ENCODE measurements around the gene CEP164. TPM values are rescaled to one million over a fixed set of nuclear protein-coding genes. Genes with fewer than 3 reads are reported as not detected.

The CEP164 gene
- total RNA-seq, 1 donor from 2014 or later, result 20.3 TPM

DNA sequence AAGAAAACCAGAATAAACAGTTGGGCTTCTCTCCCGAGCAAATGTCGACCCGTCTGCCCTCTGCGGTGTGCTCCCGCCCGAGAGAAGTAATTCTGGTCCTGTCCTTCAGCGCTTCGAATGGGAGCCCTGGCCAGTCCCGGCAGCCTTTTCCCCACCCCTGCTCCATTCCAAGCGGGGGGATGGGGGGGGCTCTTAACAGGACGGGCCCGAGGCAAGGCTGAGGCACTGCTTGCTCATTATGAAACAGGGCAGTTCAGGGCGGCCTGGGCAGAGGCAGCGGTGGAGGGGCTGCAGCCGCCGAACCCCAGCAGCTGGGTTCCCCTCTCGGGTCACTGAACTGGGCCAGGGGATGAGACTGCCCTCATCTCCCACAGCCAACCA lies 27.4 kb upstream of the CEP164 start:
- Histone ChIP-seq H3K4me3 (ENCODE audit: low read depth, low read length) (no peak overlapping the region), H3K27me3 (ENCODE audit: control insufficient read depth, insufficient read depth, low read length) (no peaks in the 10 kb centered on the region), H3K36me3 (ENCODE audit: control insufficient read depth, insufficient read depth, low read length) (no peaks in the 10 kb centered on the region)
- TF ChIP-seq, protein P1, sequence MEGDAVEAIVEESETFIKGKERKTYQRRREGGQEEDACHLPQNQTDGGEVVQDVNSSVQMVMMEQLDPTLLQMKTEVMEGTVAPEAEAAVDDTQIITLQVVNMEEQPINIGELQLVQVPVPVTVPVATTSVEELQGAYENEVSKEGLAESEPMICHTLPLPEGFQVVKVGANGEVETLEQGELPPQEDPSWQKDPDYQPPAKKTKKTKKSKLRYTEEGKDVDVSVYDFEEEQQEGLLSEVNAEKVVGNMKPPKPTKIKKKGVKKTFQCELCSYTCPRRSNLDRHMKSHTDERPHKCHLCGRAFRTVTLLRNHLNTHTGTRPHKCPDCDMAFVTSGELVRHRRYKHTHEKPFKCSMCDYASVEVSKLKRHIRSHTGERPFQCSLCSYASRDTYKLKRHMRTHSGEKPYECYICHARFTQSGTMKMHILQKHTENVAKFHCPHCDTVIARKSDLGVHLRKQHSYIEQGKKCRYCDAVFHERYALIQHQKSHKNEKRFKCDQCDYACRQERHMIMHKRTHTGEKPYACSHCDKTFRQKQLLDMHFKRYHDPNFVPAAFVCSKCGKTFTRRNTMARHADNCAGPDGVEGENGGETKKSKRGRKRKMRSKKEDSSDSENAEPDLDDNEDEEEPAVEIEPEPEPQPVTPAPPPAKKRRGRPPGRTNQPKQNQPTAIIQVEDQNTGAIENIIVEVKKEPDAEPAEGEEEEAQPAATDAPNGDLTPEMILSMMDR (IDR thresholded peaks at IDR 0.05; ENCODE audit: insufficient read depth, low read length, severe bottlenecking), result no peak
- DNase-seq (ENCODE audit: low read depth), result no peak
- FAIRE-seq, result no peak

DNA sequence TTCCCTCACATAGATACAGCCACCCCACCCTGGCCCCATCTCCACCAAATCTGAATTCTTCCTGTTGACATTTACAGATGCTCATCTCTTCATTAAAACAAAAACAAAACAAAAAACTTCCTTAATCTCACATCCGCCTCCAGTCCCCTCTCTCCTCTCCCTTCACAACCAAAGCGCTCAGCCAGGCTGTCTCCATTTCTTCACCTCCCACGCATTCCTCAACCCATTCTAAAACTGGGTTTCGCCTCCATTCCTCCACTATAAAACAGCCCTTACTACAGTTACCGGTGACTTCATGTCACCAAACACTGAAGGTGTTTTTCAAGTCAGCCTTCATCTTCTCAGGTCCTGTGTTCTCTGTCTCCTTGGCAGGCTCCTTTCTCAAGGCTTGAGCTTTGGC lies 26.9 kb upstream of the CEP164 start:
- TF ChIP-seq, protein P1 (IDR thresholded peaks at IDR 0.05; ENCODE audit: insufficient read depth, low read length, severe bottlenecking), result no peak
- FAIRE-seq, result no peak
- Histone ChIP-seq H3K27me3 (ENCODE audit: control insufficient read depth, insufficient read depth, low read length) (no peaks in the 10 kb centered on the region), H3K4me3 (ENCODE audit: low read depth, low read length) (no peak overlapping the region), H3K36me3 (ENCODE audit: control insufficient read depth, insufficient read depth, low read length) (no peaks in the 10 kb centered on the region)
- DNase-seq (ENCODE audit: low read depth), result no peak

DNA sequence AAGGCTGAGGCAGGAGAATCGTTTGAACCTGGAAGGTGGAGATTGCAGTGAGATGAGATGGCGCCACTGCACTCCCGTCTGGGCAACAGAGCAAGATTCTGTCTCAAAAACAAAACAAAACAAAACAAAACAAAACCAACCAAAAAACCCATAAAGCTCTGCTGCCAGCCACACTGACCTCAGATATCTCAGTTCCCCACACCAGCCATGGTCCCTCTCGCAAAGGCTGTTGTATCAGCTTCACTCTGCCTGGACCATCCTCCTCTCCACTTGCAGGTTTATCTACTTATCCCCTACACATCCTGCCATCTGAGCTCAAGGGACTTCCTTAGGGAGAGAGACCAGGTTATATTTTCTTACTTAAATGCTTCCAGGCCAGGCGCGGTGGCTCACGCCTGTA lies 25.4 kb upstream of the CEP164 start:
- FAIRE-seq, result no peak
- Histone ChIP-seq H3K4me3 (ENCODE audit: low read depth, low read length) (no peak overlapping the region), H3K27me3 (ENCODE audit: control insufficient read depth, insufficient read depth, low read length) (no peaks in the 10 kb centered on the region), H3K36me3 (ENCODE audit: control insufficient read depth, insufficient read depth, low read length) (no peaks in the 10 kb centered on the region)
- DNase-seq (ENCODE audit: low read depth), result no peak
- TF ChIP-seq, protein P1 (IDR thresholded peaks at IDR 0.05; ENCODE audit: insufficient read depth, low read length, severe bottlenecking), result no peak

DNA sequence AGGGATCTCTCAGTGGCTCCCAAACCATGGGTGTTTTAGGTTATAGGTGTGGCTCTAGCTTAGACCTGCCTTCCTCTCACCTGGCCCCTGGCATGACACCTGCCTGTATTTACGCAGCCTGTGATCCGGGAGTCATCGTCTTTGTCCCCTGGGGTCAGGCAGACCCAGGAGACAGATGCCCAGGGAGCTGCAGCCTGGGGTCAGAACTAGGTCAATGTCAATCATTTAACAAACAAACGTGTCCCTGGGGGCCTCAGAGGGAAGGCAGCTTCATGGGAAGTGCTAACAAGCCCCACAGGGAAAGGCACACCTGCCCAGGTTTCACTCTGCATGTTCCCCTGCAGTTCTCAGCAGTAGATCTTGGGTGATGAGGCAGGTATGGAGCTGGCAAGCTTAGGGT lies 24.6 kb upstream of the CEP164 start:
- no peak for FAIRE-seq
- TF ChIP-seq, protein P1 (IDR thresholded peaks at IDR 0.05; ENCODE audit: insufficient read depth, low read length, severe bottlenecking), result no peak
- Histone ChIP-seq H3K27me3 (ENCODE audit: control insufficient read depth, insufficient read depth, low read length) (no peaks in the 10 kb centered on the region), H3K4me3 (ENCODE audit: low read depth, low read length) (no peak overlapping the region), H3K36me3 (ENCODE audit: control insufficient read depth, insufficient read depth, low read length) (no peaks in the 10 kb centered on the region)
- DNase-seq (ENCODE audit: low read depth), result no peak

DNA sequence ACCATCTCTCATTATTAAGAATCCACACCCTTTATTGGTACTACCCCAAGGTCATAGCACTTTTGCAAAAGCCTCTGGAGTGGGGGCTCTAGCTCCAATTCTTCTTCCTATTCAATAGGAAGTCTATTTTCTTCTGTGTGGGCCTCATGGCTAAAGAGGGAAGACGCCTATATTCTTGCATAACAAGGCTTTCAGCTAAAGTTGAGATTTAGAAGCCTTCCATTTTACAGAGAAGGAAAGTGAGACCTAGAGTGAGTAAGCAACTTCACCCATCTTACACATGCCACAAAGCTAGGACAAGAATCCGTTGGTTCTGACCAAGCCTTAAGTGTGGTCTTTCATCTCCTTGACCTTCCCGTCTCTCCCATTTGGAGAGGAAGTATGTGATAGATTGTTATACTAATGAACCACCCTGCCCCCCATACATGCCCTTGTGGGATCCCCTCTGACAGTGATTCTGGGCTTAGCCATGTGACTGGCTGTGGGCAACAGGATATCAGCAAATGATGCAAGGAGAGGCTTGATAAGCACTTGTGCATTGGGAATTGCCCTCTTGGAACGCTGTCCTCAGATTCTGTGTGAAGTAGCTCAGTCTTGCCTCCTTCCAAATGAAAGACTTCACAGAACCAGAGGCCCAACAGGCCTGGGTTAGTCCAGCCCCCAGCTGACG lies 23.9 kb upstream of the CEP164 start:
- H3K4me3 ChIP-seq (ENCODE audit: low read depth, low read length), result no peak overlapping the region
- H3K27me3 ChIP-seq (ENCODE audit: control insufficient read depth, insufficient read depth, low read length), result no peaks in the 10 kb centered on the region
- TF ChIP-seq, protein P1 (IDR thresholded peaks at IDR 0.05; ENCODE audit: insufficient read depth, low read length, severe bottlenecking), result no peak
- H3K36me3 ChIP-seq (ENCODE audit: control insufficient read depth, insufficient read depth, low read length), result no peaks in the 10 kb centered on the region
- FAIRE-seq, result no peak
- DNase-seq (ENCODE audit: low read depth), result no peak

DNA sequence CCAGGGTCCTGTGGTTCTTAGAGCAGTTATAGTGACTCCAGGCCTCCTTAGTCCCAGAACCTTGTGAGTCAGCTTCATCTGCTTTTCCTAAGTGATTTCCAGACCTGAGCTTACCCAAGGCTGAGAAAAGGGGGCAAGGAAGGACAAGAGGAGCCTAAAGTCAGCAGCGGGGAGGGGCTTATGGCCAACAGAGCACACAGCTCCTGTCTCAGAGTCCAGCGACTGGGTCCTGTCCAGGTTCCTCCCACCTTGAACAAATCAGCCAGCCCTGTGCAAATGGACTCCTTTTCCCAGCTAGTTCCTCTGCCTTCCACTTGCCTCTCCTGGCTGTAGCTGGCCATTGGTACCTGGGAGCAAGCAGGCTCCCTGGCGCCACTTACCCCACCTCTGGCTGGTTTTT lies 22.5 kb upstream of the CEP164 start:
- no peak overlapping the region for H3K4me3 ChIP-seq (ENCODE audit: low read depth, low read length)
- DNase-seq (ENCODE audit: low read depth) (no peak), FAIRE-seq (no peak)
- no peaks in the 10 kb centered on the region for H3K36me3 ChIP-seq (ENCODE audit: control insufficient read depth, insufficient read depth, low read length)
- no peaks in the 10 kb centered on the region for H3K27me3 ChIP-seq (ENCODE audit: control insufficient read depth, insufficient read depth, low read length)
- TF ChIP-seq, protein P1 (IDR thresholded peaks at IDR 0.05; ENCODE audit: insufficient read depth, low read length, severe bottlenecking), result no peak

All from bronchial epithelial cell (primary cell).